Upper lobe of left lung (tissue), 6 donors: Measurements from ENCODE around the gene COQ10A. TPM values are rescaled to one million over a fixed set of nuclear protein-coding genes. Genes with fewer than 3 reads are reported as not detected.

ENCODE experiments used
- ATAC-seq, 2 donors: fragments of 200-7000 bp; cut with Tn5 transposase; one replicate each; pipeline ENCODE4 v1.9.1; 2022; ENCODE audit warnings: mild to moderate bottlenecking in 2 of 2, moderate library complexity in 2 of 2; ENCODE audit not compliant: low FRiP score in 2 of 2
- DNase-seq, 2 donors: peaks; one replicate each; pipeline ENCODE4 v3.0.0-alpha.2; 2019 to 2020
- H3K27ac ChIP-seq, 4 donors: fragments of 200-600 bp; sonication (generic); one replicate each; pipeline ENCODE4 v1.5.1; 2016 to 2019
- H3K27me3 ChIP-seq, 4 donors: fragments of 200-600 bp; sonication (generic); one replicate each; pipeline ENCODE4 v1.5.1; 2017 to 2019
- H3K36me3 ChIP-seq, 4 donors: fragments of 200-600 bp; sonication (generic); one replicate each; pipeline ENCODE4 v1.5.1; 2016 to 2019
- H3K4me1 ChIP-seq, 4 donors: fragments of 200-600 bp; sonication (generic); one replicate each; pipeline ENCODE4 v1.5.1; 2018 to 2019
- H3K4me3 ChIP-seq, 4 donors: fragments of 200-600 bp; sonication (generic); one replicate each; pipeline ENCODE4 v1.5.1; 2017 to 2019; ENCODE audit warnings: mild to moderate bottlenecking in 2 of 4, moderate library complexity in 1 of 4
- H3K9me3 ChIP-seq, 4 donors: fragments of 200-600 bp; sonication (generic); one replicate each; pipeline ENCODE4 v1.5.1; 2018 to 2019
- EP300 ChIP-seq, 4 donors: sonication (generic); formaldehyde crosslinking; IDR thresholded peaks; one replicate each; pipeline ENCODE4 v1.5.1; 2017; ENCODE audit warnings: antibody characterized with exemption in 4 of 4, control low read depth in 2 of 4
- POLR2A ChIP-seq, 4 donors: fragments of 450-650 bp; IDR thresholded peaks; one replicate each; pipeline ENCODE4 v1.5.1; 2016 to 2017; ENCODE audit warnings: antibody characterized with exemption in 4 of 4, mild to moderate bottlenecking in 2 of 4
- POLR2AphosphoS5 ChIP-seq, 2 donors: sonication (generic); formaldehyde crosslinking; IDR thresholded peaks; one replicate each; pipeline ENCODE4 v1.5.1; 2017; ENCODE audit warnings: antibody characterized with exemption in 2 of 2
- WGBS, 2 donors: methylation state at CpG; one replicate each; pipeline ENCODE4 v1.1.5; 2017 to 2018; 5-methylcytosine and 5-hydroxymethylcytosine counted together
- total RNA-seq, 6 donors: library from RNA; depleted of rRNA in 4 of 6; stranded (reverse); fragments of >200 nt in 4 of 6; gene quantifications; one replicate each; pipeline versions ENCODE4 v1.1.0 to v1.2.1, GENCODE V29; 2016 to 2021
- TF ChIP-seq, protein P1 (sequence below), 6 experiments: fragments of 450-650 bp in 4 of 6; fragments of 200-600 bp in 2 of 6; sonication (generic) in 2 of 6; IDR thresholded peaks; one replicate each; pipeline ENCODE4 v1.5.1; 2016 to 2019; ENCODE audit warnings: antibody characterized with exemption in 6 of 6
- donor health status: DM: no; HTN: no; CAD: no; lungs with moderate emphysema.
- donor health status: DM: no; HTN: yes; CAD: no; lungs with severe emphysema.

COQ10A gene
- total RNA-seq, 6 donors from 2014 or later: 12.8 to 26.3 (median 17.5) TPM

DNA sequence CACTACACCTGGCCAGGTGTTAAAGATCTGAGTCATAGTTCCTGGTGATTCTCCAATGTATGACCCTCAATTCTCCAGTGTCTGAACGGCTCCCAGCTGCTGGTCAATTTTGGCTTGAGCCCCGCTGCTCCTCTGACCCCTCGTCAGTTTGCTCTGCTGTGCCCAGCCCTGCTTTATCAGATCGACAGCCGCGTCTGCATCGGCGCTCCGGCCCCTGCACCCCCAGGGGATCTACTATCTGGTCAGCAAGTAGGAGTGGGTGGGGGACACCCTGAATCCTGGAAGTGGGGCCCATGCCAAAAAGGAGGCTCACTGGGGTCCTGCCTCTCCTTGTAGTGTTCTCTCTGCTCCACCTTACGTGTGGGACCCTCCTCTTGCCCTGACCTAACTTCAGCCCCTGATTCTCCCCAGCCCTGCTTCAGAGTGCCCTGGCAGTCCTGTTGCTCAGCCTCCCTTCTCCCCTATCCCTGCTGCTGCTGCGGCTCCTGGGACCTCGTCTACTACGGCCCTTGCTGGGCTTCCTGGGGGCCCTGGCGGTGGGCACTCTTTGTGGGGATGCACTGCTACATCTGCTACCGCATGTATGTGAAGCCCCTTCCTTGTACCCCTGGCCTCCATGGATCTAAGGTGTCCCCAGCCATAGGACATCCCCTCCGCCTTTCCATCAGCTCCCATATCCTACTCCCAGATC lies 31.9 kb upstream of the COQ10A start:
- Histone ChIP-seq H3K9me3 (no peaks in the 10 kb centered on the region), H3K36me3 (peaks cover 0 to 31% (median 17%) of the 10 kb centered on the region in 4 donors), H3K4me3 (no peak overlapping the region), H3K27me3 (no peaks in the 10 kb centered on the region), H3K27ac (no peak overlapping the region), H3K4me1 (no peaks in the 10 kb centered on the region)
- 77 to 80% methylated on average over 16 of the region's 16 CpGs for WGBS, 2 donors
- DNase-seq: no peak
- TF ChIP-seq POLR2A (IDR thresholded peaks at IDR 0.05): no peak
- TF ChIP-seq, protein P1, sequence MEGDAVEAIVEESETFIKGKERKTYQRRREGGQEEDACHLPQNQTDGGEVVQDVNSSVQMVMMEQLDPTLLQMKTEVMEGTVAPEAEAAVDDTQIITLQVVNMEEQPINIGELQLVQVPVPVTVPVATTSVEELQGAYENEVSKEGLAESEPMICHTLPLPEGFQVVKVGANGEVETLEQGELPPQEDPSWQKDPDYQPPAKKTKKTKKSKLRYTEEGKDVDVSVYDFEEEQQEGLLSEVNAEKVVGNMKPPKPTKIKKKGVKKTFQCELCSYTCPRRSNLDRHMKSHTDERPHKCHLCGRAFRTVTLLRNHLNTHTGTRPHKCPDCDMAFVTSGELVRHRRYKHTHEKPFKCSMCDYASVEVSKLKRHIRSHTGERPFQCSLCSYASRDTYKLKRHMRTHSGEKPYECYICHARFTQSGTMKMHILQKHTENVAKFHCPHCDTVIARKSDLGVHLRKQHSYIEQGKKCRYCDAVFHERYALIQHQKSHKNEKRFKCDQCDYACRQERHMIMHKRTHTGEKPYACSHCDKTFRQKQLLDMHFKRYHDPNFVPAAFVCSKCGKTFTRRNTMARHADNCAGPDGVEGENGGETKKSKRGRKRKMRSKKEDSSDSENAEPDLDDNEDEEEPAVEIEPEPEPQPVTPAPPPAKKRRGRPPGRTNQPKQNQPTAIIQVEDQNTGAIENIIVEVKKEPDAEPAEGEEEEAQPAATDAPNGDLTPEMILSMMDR (IDR thresholded peaks at IDR 0.05): no peak
- no peak for TF ChIP-seq EP300 (IDR thresholded peaks at IDR 0.05)
- TF ChIP-seq POLR2AphosphoS5 (IDR thresholded peaks at IDR 0.05): no peak
- ATAC-seq: no peak

DNA sequence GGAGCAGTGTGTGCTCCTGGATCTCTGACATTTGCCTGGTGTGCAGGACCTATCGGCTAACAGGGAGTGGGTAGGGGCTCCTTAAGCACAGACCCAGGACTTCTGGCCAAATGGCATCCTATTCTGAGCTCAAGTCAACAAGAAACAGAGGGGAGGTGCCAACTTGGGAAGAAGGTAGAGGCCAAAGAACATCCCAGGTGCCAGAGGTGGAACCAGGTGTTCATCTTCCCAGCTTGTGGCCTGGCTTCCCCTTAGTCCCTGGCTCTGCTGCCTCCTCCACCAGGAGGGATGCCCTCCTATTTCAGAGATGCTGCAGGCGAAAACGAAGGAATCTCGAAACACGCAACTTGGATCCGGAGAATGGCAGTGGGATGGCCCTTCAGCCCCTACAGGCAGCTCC lies 30.7 kb upstream of the COQ10A start:
- H3K27me3 ChIP-seq: no peaks in the 10 kb centered on the region
- DNase-seq: no peak
- ATAC-seq: no peak
- no peaks in the 10 kb centered on the region for H3K4me1 ChIP-seq
- no peak overlapping the region for H3K4me3 ChIP-seq
- 96% methylated on average over 6 of the region's 6 CpGs for WGBS, 2 donors
- peaks cover 0 to 43% (median 29%) of the 10 kb centered on the region in 4 donors for H3K36me3 ChIP-seq
- no peak for TF ChIP-seq EP300 (IDR thresholded peaks at IDR 0.05)
- TF ChIP-seq, protein P1 (IDR thresholded peaks at IDR 0.05): no peak
- TF ChIP-seq POLR2AphosphoS5 (IDR thresholded peaks at IDR 0.05): no peak
- TF ChIP-seq POLR2A (IDR thresholded peaks at IDR 0.05): no peak
- no peak overlapping the region for H3K27ac ChIP-seq
- H3K9me3 ChIP-seq: no peaks in the 10 kb centered on the region

DNA sequence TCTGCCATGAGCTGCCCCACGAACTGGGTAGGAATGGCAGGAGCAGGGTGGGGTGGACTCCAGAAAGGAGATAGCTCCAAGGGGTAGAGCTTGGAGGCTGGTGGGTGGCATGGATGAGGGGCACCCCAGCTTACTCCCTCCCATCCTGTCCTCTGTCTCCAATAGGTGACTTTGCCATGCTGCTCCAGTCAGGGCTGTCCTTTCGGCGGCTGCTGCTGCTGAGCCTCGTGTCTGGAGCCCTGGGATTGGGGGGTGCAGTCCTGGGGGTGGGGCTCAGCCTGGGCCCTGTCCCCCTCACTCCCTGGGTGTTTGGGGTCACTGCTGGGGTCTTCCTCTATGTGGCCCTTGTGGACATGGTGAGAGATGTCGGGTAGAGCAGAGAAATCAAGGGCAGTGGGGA lies 29.8 kb upstream of the COQ10A start:
- Histone ChIP-seq H3K9me3 (no peaks in the 10 kb centered on the region), H3K27me3 (no peaks in the 10 kb centered on the region), H3K4me1 (no peaks in the 10 kb centered on the region), H3K36me3 (peaks cover 8 to 52% (median 38%) of the 10 kb centered on the region in 4 donors), H3K4me3 (no peak overlapping the region), H3K27ac (no peak overlapping the region)
- TF ChIP-seq POLR2AphosphoS5 (IDR thresholded peaks at IDR 0.05) (no peak), POLR2A (IDR thresholded peaks at IDR 0.05) (no peak), EP300 (IDR thresholded peaks at IDR 0.05) (no peak)
- TF ChIP-seq, protein P1 (IDR thresholded peaks at IDR 0.05): no peak
- WGBS, 2 donors: 72 to 86% methylated on average over 2 to 5 of the region's 5 CpGs
- DNase-seq: no peak
- ATAC-seq: no peak

DNA sequence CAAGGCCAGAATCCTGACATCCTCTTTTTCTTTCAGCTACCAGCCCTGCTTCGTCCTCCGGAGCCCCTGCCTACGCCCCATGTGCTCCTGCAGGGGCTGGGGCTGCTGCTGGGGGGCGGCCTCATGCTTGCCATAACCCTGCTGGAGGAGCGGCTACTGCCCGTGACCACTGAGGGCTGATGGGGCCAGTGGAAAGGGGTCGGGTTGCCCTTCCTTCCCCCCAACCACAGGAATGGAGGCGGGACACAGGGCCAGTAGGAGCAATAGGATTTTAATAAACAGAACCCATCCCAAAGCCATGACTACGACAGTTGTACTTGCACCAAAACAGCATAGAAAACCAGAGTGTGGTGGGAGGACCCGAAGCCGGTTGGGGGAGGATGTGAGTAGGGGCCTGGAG lies 29.2 kb upstream of the COQ10A start:
- peaks cover 14 to 58% (median 43%) of the 10 kb centered on the region in 4 donors for H3K36me3 ChIP-seq
- ATAC-seq: no peak
- no peaks in the 10 kb centered on the region for H3K27me3 ChIP-seq
- H3K27ac ChIP-seq: no peak overlapping the region
- TF ChIP-seq EP300 (IDR thresholded peaks at IDR 0.05): no peak
- no peak for TF ChIP-seq POLR2AphosphoS5 (IDR thresholded peaks at IDR 0.05)
- TF ChIP-seq, protein P1 (IDR thresholded peaks at IDR 0.05): no peak
- TF ChIP-seq POLR2A (IDR thresholded peaks at IDR 0.05): no peak
- no peaks in the 10 kb centered on the region for H3K9me3 ChIP-seq
- no peak for DNase-seq
- H3K4me1 ChIP-seq: no peaks in the 10 kb centered on the region
- 89% methylated on average over 11 of the region's 11 CpGs for WGBS, 2 donors
- no peak overlapping the region for H3K4me3 ChIP-seq
